ENCODE measurements around the gene ITGA8.
"Not testable (repeated sequence)": the region's sequence is repeated elsewhere in the genome, so short reads cannot be mapped to it uniquely, and the experiment has no call there.

ITGA8 gene

DNA sequence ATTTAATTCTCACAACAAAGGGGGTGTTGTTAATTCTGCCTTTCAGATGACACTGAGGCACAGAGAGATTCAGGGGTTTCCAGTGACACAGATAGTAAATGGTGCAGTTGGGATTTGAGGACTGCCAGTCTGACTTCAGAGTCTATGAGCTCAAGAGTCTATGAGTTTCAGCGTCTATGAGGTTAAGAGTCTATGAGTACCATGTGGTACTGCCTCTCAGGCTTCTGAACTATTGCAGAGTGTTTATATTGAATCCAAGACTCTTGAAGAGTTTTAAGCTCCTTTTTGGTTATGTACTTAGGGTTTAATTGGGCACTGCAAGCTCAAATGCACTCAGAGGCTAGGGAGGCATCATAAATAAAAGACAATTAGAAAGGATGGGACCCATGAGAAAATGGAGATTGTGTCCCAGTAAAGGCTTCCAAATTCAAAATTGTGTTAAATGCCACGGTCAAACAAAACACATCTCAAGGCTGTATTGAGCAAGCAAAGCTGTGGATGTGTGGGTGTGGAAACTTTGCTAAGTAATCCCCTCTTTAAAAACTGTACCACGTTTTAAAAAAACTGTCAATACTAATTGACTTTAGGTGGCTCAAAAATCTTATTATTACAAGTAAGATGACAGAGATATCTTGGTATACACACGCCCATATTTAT lies 224.7 kb downstream of the ITGA8 start:
- DNase-seq (ENCODE audit: low read depth): no peak

DNA sequence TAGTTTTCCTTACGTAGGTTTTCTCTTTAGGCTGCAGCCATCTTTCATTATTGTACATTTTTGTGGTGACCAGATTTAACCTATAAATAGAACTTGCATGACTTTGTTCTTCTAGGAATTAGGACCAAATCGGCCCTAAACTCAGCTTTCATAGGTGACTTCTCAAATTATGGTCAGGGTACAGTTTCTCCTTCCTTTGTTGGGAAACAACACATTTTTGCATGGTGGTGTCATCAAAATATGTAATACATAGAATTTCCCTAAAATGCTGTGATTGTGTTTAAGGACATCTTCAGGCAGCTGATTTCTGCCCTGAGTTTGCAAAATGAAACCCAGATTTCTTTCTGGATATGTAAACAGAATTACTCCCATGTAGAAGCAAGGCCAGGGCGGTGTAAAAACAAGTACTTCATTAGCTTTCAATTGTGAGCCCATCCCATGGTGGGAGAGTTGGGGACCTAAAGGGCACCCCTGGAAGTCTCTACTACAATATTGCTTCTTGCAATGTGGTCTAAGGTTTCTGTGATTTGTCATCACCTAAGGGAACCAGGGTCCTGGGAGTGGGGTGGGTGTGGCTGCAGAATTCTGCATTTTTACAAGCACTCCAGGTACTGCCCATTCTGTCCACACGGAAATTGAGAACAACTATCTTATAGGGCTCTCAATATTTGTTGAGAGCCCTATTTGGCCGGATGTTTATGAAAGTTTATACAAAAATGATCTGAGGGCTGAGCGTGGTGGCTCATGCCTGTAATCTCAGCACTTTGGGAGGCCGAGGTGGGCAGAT lies 227.7 kb downstream of the ITGA8 start:
- no peak for DNase-seq (ENCODE audit: low read depth)

- DNase-seq (ENCODE audit: low read depth): no peak
Measured at GRCh38 chr10:15489431-15489830, 230.3 kb downstream of the ITGA8 start.

DNA sequence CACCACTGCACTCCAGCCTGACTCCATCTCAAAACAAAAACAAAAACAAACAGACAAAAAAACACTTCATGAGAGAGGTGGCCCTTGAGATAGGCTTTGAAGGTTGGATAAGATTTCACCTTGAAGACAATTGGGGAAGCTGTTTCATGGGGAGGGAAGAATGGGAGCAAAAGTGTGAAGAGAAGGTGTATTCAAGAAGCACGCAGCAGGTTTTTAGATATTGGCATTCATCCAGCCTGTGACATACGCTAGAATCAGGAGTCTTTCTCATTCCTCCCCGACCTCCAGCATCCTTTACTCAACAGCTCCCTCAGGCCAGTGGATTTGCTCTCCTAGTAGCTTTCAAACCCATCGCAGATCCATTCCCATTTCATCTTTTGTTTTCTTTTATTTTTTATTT lies 232.3 kb downstream of the ITGA8 start:
- DNase-seq (ENCODE audit: low read depth): no peak

- DNase-seq (ENCODE audit: low read depth): no peak
Measured at GRCh38 chr10:15486404-15486803, 233.3 kb downstream of the ITGA8 start.

DNA sequence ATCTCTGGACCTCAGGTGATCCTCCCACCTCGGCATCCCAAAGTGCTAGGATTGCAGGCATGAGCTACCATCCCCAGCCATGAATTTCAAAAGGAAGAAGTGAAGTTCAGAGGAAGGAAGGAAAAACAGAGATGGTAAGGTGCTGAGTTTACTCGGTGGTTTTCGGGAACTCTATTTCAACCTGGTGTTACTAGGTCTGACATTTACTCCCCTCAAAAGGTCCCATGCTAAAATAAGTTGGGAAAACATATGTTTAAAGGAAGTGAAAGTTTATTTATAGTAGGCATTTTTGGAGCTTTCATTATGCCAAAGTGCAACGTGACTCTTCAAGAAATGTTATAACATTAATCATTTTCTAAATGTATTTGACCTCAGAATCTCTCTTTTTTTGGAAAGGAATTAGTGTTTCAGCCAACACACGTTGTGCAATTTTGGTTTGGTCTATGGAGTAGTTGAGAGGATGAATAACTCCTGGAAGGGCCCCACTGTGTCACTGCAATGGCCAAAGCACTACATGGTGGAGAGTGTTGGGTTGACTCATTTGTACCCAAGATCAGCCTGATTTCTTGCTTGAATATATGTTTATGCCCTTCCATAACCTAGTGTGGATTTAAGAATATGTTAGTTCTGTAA lies 233.9 kb downstream of the ITGA8 start:
- no peak for DNase-seq (ENCODE audit: low read depth)

GRCh38 chr10:15485027-15485426 lies 234.7 kb downstream of the ITGA8 start:
- DNase-seq (ENCODE audit: low read depth): no peak

DNA sequence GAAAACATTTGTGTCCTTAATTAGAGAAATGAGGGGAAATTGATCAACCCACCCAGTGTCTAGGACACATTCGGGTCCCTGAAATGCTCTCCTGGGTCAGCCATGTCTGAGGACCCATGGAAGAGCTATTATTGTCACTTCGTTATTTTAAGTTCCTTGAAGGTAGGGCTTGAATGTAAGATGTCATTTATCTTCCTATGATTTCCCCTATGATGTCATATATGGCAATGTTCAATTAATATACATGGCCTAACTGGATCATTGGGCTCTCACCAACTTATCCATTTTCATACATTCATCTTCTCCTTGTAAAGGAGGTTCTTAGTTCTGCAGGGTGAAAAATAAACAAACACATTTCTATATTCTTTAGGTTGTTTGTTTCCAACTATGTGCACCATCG lies 235.6 kb downstream of the ITGA8 start:
- DNase-seq (ENCODE audit: low read depth): no peak

DNA sequence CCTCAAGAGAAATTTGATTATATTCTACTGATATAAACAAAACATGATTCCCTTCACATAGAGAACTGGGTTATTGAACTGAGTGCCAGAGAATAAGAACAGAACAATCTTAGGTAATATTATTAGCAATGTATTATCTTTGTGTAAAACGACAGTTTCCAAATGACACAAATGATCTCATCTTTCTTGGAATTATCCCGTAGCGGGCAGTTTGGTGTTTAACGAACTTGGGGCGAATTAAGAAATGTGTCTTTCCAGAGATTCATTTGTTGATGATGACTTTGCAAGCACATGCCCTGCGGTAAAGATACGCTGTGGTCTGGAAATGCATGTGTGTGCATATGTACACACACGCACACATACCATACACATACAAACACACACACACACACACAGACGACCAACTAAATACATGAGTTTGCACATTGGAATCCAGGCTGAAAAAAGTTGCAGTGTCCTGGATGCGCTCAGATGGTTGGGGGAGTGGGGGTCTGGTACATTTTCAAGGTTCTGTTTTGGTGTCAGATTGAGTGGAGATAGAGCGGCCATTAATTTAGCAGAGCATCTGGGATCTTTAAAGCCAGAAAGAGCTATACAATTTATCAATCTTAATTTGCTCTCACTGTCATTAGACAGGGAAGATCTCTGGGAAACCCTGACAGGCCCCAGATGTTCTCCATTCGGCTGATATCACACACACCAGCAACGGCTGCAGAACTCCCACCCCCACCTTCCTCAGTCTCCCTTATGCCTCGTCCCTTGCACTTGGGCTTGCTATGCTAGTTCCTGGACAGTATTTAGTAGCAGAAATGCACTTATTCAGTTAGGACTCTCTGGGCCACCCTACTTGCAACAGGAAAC lies 236.3 kb downstream of the ITGA8 start:
- DNase-seq (ENCODE audit: low read depth): no peak

GRCh38 chr10:15482156-15482555 lies 237.6 kb downstream of the ITGA8 start:
- DNase-seq (ENCODE audit: low read depth): no peak

- no peak for DNase-seq (ENCODE audit: low read depth)
Measured at GRCh38 chr10:15478950-15479349, 240.8 kb downstream of the ITGA8 start.

- no peak for DNase-seq (ENCODE audit: low read depth)
Measured at GRCh38 chr10:15478429-15478828, 241.3 kb downstream of the ITGA8 start.

GRCh38 chr10:15476337-15476736 lies 243.4 kb downstream of the ITGA8 start:
- DNase-seq (ENCODE audit: low read depth): no peak

DNA sequence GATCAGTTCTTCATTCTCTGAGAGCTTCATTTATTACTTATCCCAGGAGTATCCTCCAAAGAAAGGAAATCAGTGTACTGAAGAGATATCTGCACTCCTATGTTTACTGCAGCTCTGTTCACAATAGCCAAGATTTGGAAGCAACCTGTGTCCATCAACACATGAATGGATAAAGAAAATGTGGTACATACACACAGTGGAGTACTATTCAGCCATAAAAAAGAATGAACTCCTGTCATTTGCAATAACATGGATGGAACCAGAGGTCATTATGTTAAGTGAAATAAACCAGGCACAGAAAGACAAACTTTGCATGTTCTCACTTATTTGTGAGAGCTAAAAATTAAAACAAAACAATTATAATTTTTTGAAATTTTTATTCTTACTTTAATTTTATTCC lies 244.3 kb downstream of the ITGA8 start:
- not testable (repeated sequence) for DNase-seq (ENCODE audit: low read depth)

GRCh38 chr10:15474671-15475070 lies 245.1 kb downstream of the ITGA8 start:
- no peak for DNase-seq (ENCODE audit: low read depth)

GRCh38 chr10:15473396-15473767 lies 246.3 kb downstream of the ITGA8 start:
- DNase-seq (ENCODE audit: low read depth): no peak

DNA sequence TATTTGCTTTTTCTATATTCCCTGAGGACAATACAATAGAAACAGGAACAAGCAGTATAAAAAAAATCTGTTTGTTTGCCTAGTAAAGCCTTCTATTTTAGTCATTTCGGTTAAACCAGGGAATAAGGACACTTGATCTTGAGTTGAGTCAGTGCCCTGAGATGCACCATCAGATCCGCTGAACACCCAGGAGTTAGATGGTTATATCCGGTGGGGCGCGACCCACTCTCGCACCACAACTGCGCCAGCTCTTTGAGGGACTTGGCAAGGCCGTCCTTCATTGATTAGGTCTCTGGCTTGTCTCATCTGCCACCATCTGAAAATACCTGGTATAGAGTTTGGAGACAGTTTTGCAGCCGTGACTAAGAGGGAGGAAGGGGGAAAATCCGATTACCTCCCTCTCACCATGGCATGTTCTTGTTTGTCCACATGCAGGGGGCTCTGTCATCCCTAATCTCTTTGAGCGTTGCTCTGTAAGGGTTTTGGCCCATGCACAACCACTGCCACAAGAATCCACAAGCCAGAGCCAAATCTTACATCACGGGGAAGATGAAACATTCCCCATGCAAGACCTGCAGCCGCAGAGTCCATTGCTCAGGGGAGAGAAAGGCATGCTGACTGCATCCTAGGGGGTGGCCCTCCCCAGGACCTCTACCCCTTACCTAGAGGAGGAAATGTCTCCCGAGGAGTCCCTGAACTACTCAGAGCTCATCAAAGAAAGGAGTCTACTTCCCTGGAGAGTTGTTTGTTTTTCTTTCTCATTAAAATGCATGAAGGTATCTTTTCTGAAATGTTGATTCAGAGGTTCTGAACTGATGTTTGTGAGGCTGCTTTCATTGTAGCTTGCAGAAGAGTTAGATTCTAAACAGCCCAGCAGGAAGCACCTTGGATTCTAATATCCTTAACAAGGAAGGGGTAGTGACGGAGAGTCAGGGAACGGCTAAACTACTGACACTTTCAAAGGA lies 247.0 kb downstream of the ITGA8 start:
- no peak for DNase-seq (ENCODE audit: low read depth)

- no peak for DNase-seq (ENCODE audit: low read depth)
Measured at GRCh38 chr10:15472008-15472407, 247.7 kb downstream of the ITGA8 start.

DNA sequence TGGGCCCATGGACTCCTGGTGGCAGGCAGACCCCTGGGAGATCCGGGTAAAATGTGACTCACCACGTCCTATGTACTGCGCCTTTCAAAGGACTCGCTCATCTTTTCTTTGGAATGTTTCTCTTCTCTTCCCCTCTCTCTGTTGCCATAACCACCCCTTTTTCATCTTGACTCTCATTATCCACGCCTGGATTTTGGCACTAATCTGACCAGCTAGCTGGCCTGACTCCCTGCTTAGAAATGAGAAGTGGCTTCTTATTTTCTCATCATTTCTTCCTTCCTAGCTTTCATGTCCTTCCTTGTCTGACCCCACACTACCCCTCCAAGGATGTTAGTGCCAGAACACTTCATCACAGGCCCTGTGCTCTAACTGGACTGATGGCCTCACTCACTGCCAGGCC lies 250.6 kb downstream of the ITGA8 start:
- no peak for DNase-seq (ENCODE audit: low read depth)

- DNase-seq (ENCODE audit: low read depth): no peak
Measured at GRCh38 chr10:15464381-15464780, 255.3 kb downstream of the ITGA8 start.
